Measurements from ENCODE around the gene NTNG1. TPM values are rescaled to one million over a fixed set of nuclear protein-coding genes. Genes with fewer than 3 reads are reported as not detected.

NTNG1 gene
- total RNA-seq, 3 donors from 2014 or later (not counting 1 experiment from before 2014, with no cell fraction given): 0.58 TPM; not detected in 2

GRCh38 chr1:107362468-107363140, 221.8 kb downstream of the NTNG1 start:
- DNase-seq: no peak
- 81% methylated on average over 3 of the region's 3 CpGs for WGBS (ENCODE audit: insufficient coverage)
- Histone ChIP-seq H3K4me3 (ENCODE audit: low read length) (no peak overlapping the region), H3K4me1 (ENCODE audit: control insufficient read depth, insufficient read depth, low read length) (no peaks in the 10 kb centered on the region), H3K9me3 (ENCODE audit: control insufficient read depth, insufficient read depth, low read length) (no peaks in the 10 kb centered on the region), H3K27ac (ENCODE audit: low read length) (no peak overlapping the region), H3K27me3 (ENCODE audit: control insufficient read depth, insufficient read depth, low read length) (no peaks in the 10 kb centered on the region), H3K36me3 (ENCODE audit: control insufficient read depth, insufficient read depth, low read length) (no peaks in the 10 kb centered on the region)
- Mint-ChIP-seq H3K4me3 (no peak overlapping the region), H3K4me1 (no peaks in the 10 kb centered on the region), H3K27ac (no peak overlapping the region), H3K9me3 (no peaks in the 10 kb centered on the region), H3K36me3 (no peaks in the 10 kb centered on the region), H3K27me3 (ENCODE audit: low read depth in 2 of 2) (peaks cover 0 to 7% of the 10 kb centered on the region in 2 donors)
- ATAC-seq: no peak
- intact Hi-C loops (cut with micrococcal nuclease): no loop called here
- no peak for TF ChIP-seq CTCF (IDR thresholded peaks at IDR 0.05)

- no CpG with 5 or more reads among the region's 1 CpG for WGBS (ENCODE audit: insufficient coverage)
- no peak overlapping the region for H3K27ac ChIP-seq (ENCODE audit: low read length)
- Mint-ChIP-seq H3K27ac (no peak overlapping the region), H3K27me3 (ENCODE audit: low read depth in 2 of 2) (peaks cover 2 to 11% of the 10 kb centered on the region in 2 donors), H3K4me3 (no peak overlapping the region), H3K4me1 (no peaks in the 10 kb centered on the region), H3K36me3 (no peaks in the 10 kb centered on the region), H3K9me3 (no peaks in the 10 kb centered on the region)
- DNase-seq (no peak), ATAC-seq (no peak)
- no peaks in the 10 kb centered on the region for H3K4me1 ChIP-seq (ENCODE audit: control insufficient read depth, insufficient read depth, low read length)
- no peaks in the 10 kb centered on the region for H3K27me3 ChIP-seq (ENCODE audit: control insufficient read depth, insufficient read depth, low read length)
- no peaks in the 10 kb centered on the region for H3K36me3 ChIP-seq (ENCODE audit: control insufficient read depth, insufficient read depth, low read length)
- no peak overlapping the region for H3K4me3 ChIP-seq (ENCODE audit: low read length)
- TF ChIP-seq CTCF (IDR thresholded peaks at IDR 0.05): no peak
- intact Hi-C loops (cut with micrococcal nuclease): no loop called here
- no peaks in the 10 kb centered on the region for H3K9me3 ChIP-seq (ENCODE audit: control insufficient read depth, insufficient read depth, low read length)
These were observed 222.3 kb downstream of the NTNG1 start for GRCh38 chr1:107363154-107363553.

- no peak for DNase-seq
- intact Hi-C loops (cut with micrococcal nuclease): no loop called here
- no peaks in the 10 kb centered on the region for H3K9me3 ChIP-seq (ENCODE audit: control insufficient read depth, insufficient read depth, low read length)
- H3K27me3 Mint-ChIP-seq (ENCODE audit: low read depth in 2 of 2): peaks cover 3 to 7% of the 10 kb centered on the region in 2 donors
- WGBS (ENCODE audit: insufficient coverage): 100% methylated on average over 1 of the region's 2 CpGs
- H3K27me3 ChIP-seq (ENCODE audit: control insufficient read depth, insufficient read depth, low read length): no peaks in the 10 kb centered on the region
- no peak for TF ChIP-seq CTCF (IDR thresholded peaks at IDR 0.05)
- H3K27ac Mint-ChIP-seq: no peak overlapping the region
- no peaks in the 10 kb centered on the region for H3K4me1 ChIP-seq (ENCODE audit: control insufficient read depth, insufficient read depth, low read length)
- H3K36me3 ChIP-seq (ENCODE audit: control insufficient read depth, insufficient read depth, low read length): no peaks in the 10 kb centered on the region
- ATAC-seq: no peak
- H3K4me1 Mint-ChIP-seq: no peaks in the 10 kb centered on the region
- no peaks in the 10 kb centered on the region for H3K36me3 Mint-ChIP-seq
- no peak overlapping the region for H3K4me3 ChIP-seq (ENCODE audit: low read length)
- H3K9me3 Mint-ChIP-seq: no peaks in the 10 kb centered on the region
- no peak overlapping the region for H3K4me3 Mint-ChIP-seq
- no peak overlapping the region for H3K27ac ChIP-seq (ENCODE audit: low read length)
These were observed 224.8 kb downstream of the NTNG1 start for GRCh38 chr1:107365527-107366240.
